NOMO-1 (cell line): ENCODE results near the gene G6PD.
"Not testable (repeated sequence)": the region's sequence is repeated elsewhere in the genome, so short reads cannot be mapped to it uniquely, and the experiment has no call there.

Experiments
- DNase-seq, 2 experiments: peaks; one replicate each; lab custom pipeline; 2025; ENCODE audit not compliant: unreplicated experiment in 2 of 2; lab: John Stamatoyannopoulos, UW

The G6PD gene

GRCh38 chrX:154546354-154547244 lies at the start of gene G6PD:
Gene G6PD (minus strand): TSS chrX:154546846. CDS start chrX:154546155, 691 bp downstream.
- DNase-seq, result peak; percentile 47 to 49

GRCh38 chrX:154595559-154596249 lies 49.1 kb upstream of the G6PD start:
- no peak for DNase-seq

DNA sequence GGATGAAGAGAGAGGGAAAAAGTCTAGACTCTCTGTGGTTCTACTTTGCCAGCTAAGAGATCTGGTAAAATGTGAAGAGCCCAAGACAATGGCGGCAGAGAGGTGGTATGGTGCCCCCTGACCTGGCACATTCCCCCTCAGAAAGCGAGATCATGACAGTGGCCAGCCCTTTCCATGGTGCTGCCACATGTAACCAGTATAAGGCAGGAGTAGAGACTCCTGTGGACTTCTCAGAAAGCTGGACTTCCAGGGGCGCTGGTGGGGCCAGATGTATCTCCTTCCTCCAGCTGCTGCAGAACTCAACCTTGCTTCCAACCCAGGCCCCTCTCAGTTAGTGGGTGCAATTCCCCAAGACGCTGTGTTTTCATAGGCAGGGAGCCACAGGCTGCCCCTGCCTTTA lies 47.8 kb upstream of the G6PD start:
- DNase-seq, result no peak

GRCh38 chrX:154593201-154593600 lies 46.6 kb upstream of the G6PD start:
- DNase-seq, result no peak

DNA sequence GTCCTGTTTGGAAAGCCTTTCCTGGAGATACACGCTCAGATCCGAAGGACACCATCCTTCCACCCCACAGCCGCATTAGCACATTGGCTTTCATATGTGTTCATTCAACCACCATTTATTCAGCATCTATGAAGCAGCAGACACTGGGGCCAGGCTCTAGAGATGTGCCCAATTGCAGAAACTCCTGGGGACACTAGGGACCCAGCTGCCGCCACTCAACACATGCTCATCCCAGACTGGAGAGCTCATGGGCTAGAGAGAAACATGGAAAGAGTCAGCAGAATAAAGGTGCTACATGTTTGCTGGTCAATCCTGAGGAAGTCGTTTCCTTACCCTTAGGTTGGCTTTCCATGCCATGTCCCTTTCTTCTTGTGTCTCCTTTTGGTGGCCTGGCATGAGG lies 45.9 kb upstream of the G6PD start:
- DNase-seq, result no peak

GRCh38 chrX:154590415-154590814 lies 43.8 kb upstream of the G6PD start:
- DNase-seq, result not testable (repeated sequence)

DNA sequence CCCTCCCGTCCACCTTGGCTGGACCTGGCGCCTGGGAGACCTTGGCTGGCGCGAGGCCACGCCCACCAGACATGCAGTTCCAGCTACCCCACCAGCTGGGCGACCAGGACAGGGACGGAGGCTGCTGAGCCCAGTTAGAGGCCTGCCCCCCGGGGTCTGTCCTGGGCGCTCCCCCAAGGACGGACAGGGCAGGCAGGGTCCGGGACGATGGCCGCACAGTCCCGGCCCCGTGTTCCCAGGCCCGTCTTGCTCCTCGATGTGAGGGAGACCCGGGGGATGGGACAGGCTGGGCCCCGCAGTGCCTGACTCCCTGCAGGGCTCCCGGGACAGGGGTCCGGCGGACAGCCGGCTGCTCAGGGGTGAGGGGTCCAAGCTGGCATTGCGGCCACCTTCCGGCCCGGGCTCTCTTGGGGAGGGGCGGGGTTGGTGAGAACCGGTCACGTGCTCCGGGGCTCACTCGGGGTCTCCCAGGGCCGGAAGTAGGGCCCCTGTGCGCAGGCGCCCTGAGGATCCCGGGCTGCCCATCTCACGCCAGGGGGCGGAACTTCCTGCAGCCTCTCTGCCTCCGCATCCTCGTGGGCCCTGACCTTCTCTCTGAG lies 38.0 kb upstream of the G6PD start, which contains the start of gene CTAG1A:
Gene CTAG1A, plus strand, starts transcription at position 549 of the 599 bp plus-strand sequence. CDS start 74 bp downstream, outside the sequence.
- not testable (repeated sequence) for DNase-seq

GRCh38 chrX:154582994-154583393 lies 36.3 kb upstream of the G6PD start:
- DNase-seq, result not testable (repeated sequence)

DNA sequence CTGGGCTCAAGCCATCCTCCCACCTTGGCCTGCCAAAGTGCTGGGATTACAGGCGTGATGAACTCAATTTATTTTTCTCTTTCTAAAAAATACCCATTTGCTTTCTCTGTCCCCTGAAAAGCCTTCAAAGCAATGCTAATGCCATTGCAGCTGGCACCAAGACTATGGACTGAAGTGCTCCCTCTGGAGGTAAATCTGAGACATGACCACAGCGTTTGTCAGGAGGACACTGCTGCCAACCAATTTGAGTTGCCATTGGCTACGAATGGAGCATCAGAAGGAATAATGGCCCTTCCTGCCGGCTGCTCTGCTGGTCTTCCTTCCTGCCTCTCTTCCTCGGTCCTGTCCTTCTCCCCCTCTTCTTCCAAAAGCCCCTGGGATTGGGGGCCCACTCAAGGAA lies 28.4 kb upstream of the G6PD start:
- not testable (repeated sequence) for DNase-seq

DNA sequence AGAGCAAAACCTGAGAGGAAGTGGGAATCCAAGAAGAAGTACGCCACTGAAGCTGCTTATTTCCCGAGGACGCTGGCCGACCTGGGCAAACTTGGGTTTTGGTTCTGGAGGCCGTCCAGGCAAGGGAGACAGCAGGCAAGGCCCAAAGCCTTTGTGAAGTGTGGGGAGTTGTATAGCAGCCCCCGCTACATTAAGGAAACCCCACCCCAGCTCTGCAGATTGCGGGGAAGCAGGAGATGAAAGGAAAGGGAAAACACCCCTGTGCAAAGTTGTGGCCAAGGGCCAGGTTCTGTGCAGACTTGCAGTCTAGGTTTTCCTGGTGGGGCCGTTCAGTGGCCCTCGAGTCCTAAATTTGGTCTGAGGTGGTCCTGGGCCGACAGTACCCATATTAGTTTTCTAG lies 26.4 kb upstream of the G6PD start:
- not testable (repeated sequence) for DNase-seq

GRCh38 chrX:154570361-154570760 lies 23.7 kb upstream of the G6PD start:
- not testable (repeated sequence) for DNase-seq

GRCh38 chrX:154562295-154562694 lies 15.6 kb upstream of the G6PD start:
- not testable (repeated sequence) for DNase-seq

DNA sequence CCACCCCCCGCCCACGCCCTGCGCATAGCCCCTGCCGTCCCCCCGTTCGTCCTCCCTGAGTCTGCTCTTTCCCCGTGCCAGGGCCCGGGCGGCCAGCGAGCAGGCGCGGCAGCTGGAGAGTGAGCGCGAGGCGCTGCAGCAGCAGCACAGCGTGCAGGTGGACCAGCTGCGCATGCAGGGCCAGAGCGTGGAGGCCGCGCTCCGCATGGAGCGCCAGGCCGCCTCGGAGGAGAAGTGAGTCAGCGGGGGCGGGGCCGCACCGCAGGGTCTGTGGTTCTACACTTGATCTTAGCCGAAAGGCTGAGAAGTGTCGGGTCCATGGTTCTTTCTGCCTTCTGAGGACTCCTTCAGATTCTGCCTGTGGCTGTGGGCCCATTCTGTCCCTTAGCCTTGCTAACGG lies 13.7 kb upstream of the G6PD start:
- not testable (repeated sequence) for DNase-seq

DNA sequence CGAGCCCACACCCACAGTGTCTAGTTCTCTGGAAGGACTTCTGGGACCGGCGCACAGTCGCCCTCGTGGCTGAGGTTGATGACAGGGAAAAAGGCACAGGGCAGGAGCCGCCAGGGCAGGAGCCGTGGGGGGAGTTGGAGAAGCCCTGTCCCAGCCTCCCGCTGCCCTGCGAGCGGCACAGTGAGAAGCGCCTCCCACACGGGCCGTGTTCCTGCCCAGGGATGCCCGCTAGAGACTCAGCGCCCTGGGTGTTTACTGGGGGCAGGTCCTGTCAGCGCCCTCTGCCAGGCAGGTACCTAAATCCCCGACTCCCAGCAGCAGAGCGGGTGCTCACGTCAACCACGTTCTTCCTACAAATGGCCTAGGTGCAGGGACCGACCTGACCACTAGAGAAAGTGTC lies 12.2 kb upstream of the G6PD start:
- not testable (repeated sequence) for DNase-seq

- not testable (repeated sequence) for DNase-seq
Measured at GRCh38 chrX:154558060-154558690, 11.5 kb upstream of the G6PD start.

DNA sequence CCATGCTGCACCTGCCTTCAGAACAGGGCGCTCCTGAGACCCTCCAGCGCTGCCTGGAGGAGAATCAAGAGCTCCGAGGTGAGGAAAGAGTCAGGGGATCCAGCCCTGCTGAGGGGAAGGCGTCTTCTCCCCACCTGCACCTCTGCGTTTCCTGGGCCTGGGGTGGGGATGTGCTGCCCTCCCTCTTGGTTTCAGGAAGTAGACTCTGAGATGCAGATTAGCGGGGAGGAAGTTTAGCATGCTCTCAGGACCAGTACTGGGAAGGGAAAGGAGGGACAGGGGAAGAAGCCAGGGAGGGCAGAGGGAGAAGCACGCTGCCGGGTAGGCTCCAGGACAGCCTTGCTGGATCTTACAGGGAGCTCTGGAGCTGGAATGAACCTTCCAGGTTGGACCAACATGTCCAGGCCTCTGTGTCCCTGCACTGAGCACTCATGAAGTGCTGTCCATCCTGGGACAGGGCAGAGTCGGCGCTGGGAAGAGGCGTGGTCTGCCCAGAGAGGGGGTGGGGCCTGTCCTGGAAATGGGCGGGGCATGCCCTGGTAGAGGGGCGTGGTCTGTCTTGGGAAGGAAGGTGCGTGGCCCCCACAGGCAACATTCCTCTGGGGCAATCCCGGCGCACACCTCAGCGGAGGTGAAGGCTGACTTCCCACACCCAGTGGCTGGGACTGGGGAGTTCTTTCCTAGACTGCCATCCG lies 5.6 kb upstream of the G6PD start:
- DNase-seq, result not testable (repeated sequence)

GRCh38 chrX:154549766-154550165 lies 3.1 kb upstream of the G6PD start:
- DNase-seq, result no peak

- DNase-seq, result no peak
Measured at GRCh38 chrX:154548028-154548316, 1.3 kb upstream of the G6PD start.

GRCh38 chrX:154547245-154548027 lies 790 bp upstream of the G6PD start, which contains the start of gene IKBKG:
Gene IKBKG (plus strand): TSS chrX:154547620. CDS start chrX:154552003, 4,383 bp downstream.
- DNase-seq, result peak; percentile 73 to 76
